ENCODE data around the gene SOX4.

Gene SOX4

DNA sequence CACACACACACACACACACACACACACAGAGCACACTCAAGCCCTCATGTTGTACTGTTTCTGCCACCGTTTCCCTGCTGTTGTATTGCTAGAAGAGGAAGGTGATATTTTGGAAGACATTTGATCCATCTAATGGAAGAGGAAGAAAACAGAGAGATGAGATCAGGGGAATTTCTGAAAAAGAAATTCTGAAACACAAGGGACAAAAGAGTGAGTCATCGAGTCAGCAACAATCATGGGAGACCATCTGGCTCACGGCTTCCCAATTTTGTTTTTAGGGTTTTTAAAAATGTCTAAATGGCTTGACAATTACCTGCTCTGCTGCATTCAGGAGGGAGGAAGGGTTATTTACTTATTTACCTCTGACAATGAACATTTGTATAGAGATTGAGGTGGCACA lies 22.0 kb downstream of the SOX4 start:
- DNase-seq: no peak

DNA sequence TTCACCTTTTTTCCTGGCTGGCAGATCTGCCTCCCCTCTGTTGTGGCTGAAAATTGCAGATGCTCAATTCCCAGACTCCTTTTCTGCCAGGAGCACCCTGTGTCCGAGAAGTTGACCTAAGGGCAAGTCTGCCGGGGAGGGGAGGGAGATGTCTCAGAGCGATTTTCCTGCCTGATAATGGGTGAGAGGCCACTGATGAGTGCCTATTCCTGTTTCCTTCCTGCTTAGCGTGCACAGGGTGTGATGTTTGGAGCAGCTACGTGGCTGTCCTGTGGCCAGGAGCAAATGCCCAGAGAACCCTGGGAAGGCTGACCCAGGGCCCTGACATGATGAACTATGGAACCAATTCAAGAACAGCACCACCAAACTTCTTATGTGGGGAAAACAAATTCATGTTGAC lies 22.5 kb downstream of the SOX4 start:
- no peak for DNase-seq

DNA sequence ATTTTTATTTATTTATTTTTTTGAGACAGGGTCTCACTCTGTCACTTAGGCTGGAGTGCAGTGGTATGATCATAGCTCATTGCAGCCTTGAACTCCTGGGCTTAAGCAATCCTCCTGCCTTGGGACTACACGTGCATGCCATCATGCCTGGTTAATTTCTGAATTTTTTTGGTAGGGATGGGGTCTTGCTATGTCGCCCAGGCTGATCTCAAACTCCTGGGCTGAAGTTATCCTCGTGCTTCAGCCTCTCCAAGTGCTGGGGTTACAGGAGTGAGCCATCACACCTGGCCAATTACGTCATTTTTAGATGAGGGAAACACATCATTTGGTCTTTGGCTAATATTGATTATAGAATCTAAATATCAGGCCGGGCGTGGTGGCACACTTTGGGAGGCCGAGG lies 32.1 kb downstream of the SOX4 start:
- DNase-seq: no peak

DNA sequence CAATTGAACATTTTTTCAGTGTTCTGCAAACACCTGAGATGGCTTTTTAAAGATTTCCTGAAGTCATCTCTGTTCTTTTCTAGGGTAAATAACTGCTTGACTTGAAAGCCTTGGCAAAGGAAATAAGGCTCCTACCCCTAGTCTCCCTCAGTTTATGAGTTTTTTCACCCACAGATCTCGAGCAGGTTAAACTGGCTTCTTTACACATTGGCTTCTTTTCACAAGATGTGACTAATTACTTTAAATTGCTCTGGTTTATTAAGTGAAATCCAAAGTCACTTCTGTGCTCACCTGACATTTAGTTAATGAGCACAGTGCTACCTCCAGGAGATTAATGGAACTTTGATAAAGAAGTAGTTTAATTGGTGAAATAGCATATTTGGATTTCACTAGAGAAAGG lies 33.2 kb downstream of the SOX4 start:
- no peak for DNase-seq

DNA sequence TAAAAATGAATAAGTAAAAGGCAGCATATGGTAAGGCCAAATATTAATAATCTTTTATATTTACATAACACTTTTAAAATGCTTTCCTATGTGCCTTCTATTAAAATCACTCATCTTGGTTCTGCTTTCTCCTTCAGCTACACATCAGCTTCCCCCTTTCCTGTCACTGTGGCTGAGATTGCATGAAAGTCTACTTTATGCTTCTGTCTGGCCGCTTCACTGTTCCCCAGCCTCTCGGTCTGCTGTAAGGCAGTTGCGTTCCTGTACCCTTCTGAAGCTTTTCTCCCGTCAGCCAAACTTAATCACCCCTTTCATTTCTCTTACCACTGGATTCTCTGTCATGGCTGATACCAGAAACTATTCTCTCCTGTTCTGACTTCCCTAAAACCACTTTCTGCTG lies 34.6 kb downstream of the SOX4 start:
- no peak for DNase-seq

DNA sequence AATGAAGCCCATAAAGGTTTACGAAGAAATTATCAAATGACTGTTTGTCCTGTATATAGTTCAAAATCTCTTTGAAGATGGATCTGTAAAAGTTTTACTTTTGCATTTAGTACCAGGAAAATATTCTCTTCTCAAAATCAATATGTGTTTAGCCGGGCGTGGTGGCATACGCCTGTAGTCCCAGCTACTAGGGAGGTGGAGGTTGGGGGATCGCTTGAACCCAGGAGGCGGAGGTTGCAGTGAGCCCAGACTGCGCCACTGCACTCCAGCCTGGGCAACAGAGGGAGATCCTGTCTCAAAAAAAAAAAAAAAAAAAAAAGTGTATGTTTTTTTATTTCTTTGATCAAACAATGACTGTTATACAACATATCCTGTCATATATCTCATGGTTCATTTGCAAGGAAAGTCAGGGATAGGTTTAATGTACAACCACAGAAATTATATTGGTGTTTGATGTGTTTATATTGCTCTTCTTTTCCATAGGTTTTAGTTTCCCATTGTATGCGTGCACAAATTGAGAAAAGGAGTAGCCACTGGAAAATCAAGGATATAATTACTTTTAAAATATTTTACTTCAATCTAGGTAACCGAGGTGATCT lies 40.1 kb downstream of the SOX4 start:
- no peak for DNase-seq

DNA sequence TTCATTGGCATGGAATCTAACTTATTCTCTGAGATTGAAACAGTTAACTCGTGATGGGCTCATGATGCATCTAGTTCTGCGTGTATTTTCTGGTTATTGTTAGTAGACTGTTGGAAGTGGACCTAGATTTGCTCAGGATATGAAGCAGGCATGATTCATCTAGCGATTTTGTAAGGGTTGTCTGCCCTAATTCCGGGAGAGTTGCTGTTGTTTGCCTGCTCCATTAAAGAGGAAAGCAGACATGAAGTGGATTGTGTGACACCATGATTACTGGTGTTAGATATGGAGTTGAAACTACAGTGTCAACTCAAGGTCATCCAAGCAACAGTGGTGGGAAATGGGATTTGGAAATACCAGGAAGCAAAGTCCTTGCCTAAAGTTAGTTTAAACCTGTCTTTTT lies 41.0 kb downstream of the SOX4 start:
- DNase-seq: no peak

DNA sequence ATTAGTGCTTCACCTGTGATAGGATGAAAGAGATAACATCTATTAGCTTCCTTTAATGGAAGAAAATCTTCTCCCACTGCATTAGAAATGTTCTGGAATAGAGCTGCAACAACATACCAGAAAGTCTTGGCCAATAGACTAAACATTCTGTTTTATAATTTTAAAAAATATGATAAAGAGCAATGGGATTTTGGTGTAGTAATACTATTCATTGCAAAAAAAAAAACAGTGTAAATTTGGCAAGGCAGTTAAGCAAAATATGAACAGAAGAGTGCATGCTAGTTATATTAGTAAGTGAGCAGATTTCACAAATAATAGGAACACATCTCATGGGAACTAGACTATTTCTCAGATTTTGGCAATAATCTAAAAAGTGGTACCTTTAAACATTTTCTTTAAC lies 43.3 kb downstream of the SOX4 start:
- DNase-seq: no peak

DNA sequence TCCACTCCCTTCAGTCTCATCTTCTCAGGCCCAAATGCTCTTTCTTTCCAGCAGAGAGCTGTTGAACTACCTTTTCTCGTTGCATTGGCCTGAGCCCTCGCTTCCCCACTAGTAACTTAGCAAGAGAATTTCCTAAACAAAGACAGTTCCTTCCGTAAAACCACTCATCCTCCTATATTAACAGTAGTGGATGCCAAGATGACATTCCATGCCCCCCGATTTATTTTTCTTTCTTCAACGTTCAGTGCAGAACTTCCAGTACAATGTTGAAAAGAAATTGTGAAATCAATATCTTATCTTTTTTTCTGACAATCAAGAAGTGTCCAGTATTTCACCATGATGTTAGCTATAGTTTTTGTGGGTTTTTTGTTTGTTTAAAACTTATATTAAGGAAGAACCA lies 45.8 kb downstream of the SOX4 start:
- DNase-seq: no peak
